K562 (cell line): ENCODE measurements around the gene SLC29A4. TPM values are rescaled to one million over a fixed set of nuclear protein-coding genes. Genes with fewer than 3 reads are reported as not detected.

Experiments used
- ATAC-seq: fragments of 200-7000 bp; cut with Tn5 transposase; 3 replicates; pipeline ENCODE4 v1.9.1; 2020; ENCODE audit warnings: moderate library complexity
- BruUV-seq: library from RNA; stranded (reverse); fragments of 400-500 nt; replicated peaks from 2 replicates; lab custom pipeline; 2021; lab: Mats Ljungman, UMichigan
- CTCF ChIA-PET: fragments of 300-600 bp; formaldehyde crosslinking; extraction: SDS; loops from one replicate; lab custom pipeline; 2021; ENCODE audit warnings: low intra/inter-chr PET ratio; lab: Yijun Ruan, JAX
- POLR2A ChIA-PET: fragments of 300-600, 350-650 bp; sonication (Branson Sonifier 250); formaldehyde crosslinking; extraction: SDS; loops from one replicate; lab custom pipeline; 2021; ENCODE audit warnings: antibody characterized with exemption, inconsistent platforms; lab: Yijun Ruan, JAX
- DNase-seq, 4 experiments: peaks; one replicate each; pipeline versions ENCODE4 v3.0.0 to v3.0.0-alpha.2; 2011 to 2018; ENCODE audit warnings: low spot score in 3 of 4, mixed read lengths in 3 of 4; ENCODE audit errors: extremely low read depth in 1 of 4
- FAIRE-seq: peaks from 2 replicates; lab custom pipeline; 2011; peaks lifted over from hg19 to GRCh38; lab: Jason Lieb, UNC
- H2AFZ ChIP-seq: 2 replicates; pipeline ENCODE4 v1.6.0; 2011; ENCODE audit warnings: low read depth, low read length, control low read depth, inconsistent platforms
- H3K27ac ChIP-seq: fragments of 200-600 bp; 3 replicates; pipeline ENCODE4 v1.8.0; 2011; ENCODE audit warnings: low read depth, mild to moderate bottlenecking, control low read depth, inconsistent platforms, low read length, moderate library complexity, mixed read lengths; ENCODE audit errors: extremely low read depth
- H3K27me3 ChIP-seq, 2 experiments: fragments of 300-600 bp in 1 of 2; 2 replicates in 1 of 2; 3 replicates in 1 of 2; pipeline versions ENCODE4 v1.6.0 to v1.8.0; 2011; ENCODE audit warnings: inconsistent platforms in 2 of 2, low read length in 2 of 2, mild to moderate bottlenecking in 1 of 2, mixed read lengths in 1 of 2, moderate library complexity in 1 of 2; ENCODE audit not compliant: control insufficient read depth in 2 of 2, insufficient read depth in 2 of 2
- H3K36me3 ChIP-seq: fragments of 300-600 bp; 3 replicates; pipeline ENCODE4 v1.8.0; 2011; ENCODE audit warnings: mild to moderate bottlenecking, low read length, inconsistent platforms; ENCODE audit not compliant: control insufficient read depth, insufficient read depth
- H3K4me1 ChIP-seq, 2 experiments: fragments of 200-600 bp in 1 of 2; replicated peaks in 1 of 2; 2 replicates in 1 of 2; 3 replicates in 1 of 2; pipeline versions ENCODE4 v1.5.1 to v1.8.0; 2011; ENCODE audit warnings: inconsistent platforms in 2 of 2, low read length in 2 of 2, mild to moderate bottlenecking in 1 of 2, mixed read lengths in 1 of 2, moderate library complexity in 1 of 2; ENCODE audit not compliant: control insufficient read depth in 2 of 2, insufficient read depth in 2 of 2
- H3K4me2 ChIP-seq: 2 replicates; pipeline ENCODE4 v1.6.1; 2011; ENCODE audit warnings: low read length, control low read depth, inconsistent platforms, mixed read lengths; ENCODE audit not compliant: insufficient read depth
- H3K4me3 ChIP-seq: fragments of 200-600 bp; sonication (generic), shearing (Covaris generic); 2 replicates; pipeline ENCODE4 v1.5.1; 2016; ENCODE audit warnings: control low read depth, inconsistent platforms
- H3K79me2 ChIP-seq: fragments of 200-600 bp; 3 replicates; pipeline ENCODE4 v1.8.0; 2011; ENCODE audit warnings: low read length, inconsistent platforms; ENCODE audit not compliant: control insufficient read depth, insufficient read depth
- H3K9ac ChIP-seq, 2 experiments: 2 replicates each; pipeline versions ENCODE4 v1.6.0 to v1.6.1; 2011; ENCODE audit warnings: low read depth in 2 of 2, low read length in 2 of 2, control low read depth in 1 of 2, inconsistent platforms in 1 of 2, mild to moderate bottlenecking in 1 of 2, mixed read lengths in 1 of 2; ENCODE audit not compliant: insufficient read depth in 1 of 2
- H3K9me1 ChIP-seq: one replicate; pipeline ENCODE4 v1.6.0; 2011; ENCODE audit warnings: inconsistent platforms, mild to moderate bottlenecking, low read length, moderate library complexity; ENCODE audit not compliant: control insufficient read depth, insufficient read depth
- H3K9me3 ChIP-seq: replicated peaks from 2 replicates; pipeline ENCODE4 v1.5.1; 2011; ENCODE audit warnings: low read depth, low read length, inconsistent platforms; ENCODE audit not compliant: control insufficient read depth, insufficient read depth
- H4K20me1 ChIP-seq: replicated peaks from 2 replicates; pipeline ENCODE4 v1.6.1; 2011; ENCODE audit warnings: low read length, inconsistent platforms, mixed read lengths; ENCODE audit not compliant: control insufficient read depth, insufficient read depth
- CREB3L1 ChIP-seq: fragments of 450-650 bp; IDR thresholded peaks from 2 replicates; pipeline ENCODE4 v1.6.1; 2014; ENCODE audit warnings: low read depth, mild to moderate bottlenecking, moderate library complexity, borderline replicate concordance
- CSDE1 ChIP-seq, 2 experiments: fragments of 450-650 bp; IDR thresholded peaks; 2 replicates each; pipeline ENCODE4 v1.6.1; 2016; ENCODE audit warnings: mild to moderate bottlenecking in 1 of 2
- ERF ChIP-seq: fragments of 450-650 bp; formaldehyde crosslinking; IDR thresholded peaks from 2 replicates; pipeline ENCODE4 v1.4.0; 2020; ENCODE audit warnings: mild to moderate bottlenecking, mixed read lengths
- ETS2 ChIP-seq: IDR thresholded peaks from 2 replicates; pipeline ENCODE4 v1.6.1; 2016; ENCODE audit warnings: borderline replicate concordance, missing genetic modification characterization, mild to moderate bottlenecking, moderate library complexity, missing compliant biosample characterization; ENCODE audit not compliant: poor library complexity, severe bottlenecking
- FOXJ2 ChIP-seq: fragments of 200-800 bp; sonication (Bioruptor generic); IDR thresholded peaks from 2 replicates; pipeline ENCODE4 v1.6.1; 2016; ENCODE audit warnings: missing genetic modification characterization, missing compliant biosample characterization
- FOXM1 ChIP-seq, 2 experiments: fragments of 450-650 bp in 1 of 2; sonication (generic) in 1 of 2; formaldehyde crosslinking in 1 of 2; IDR thresholded peaks; 2 replicates each; pipeline versions ENCODE4 v1.6.1 to v1.9.0; 2017 to 2022; ENCODE audit warnings: low read depth in 2 of 2, mild to moderate bottlenecking in 2 of 2, missing genetic modification reagents in 1 of 2, moderate library complexity in 1 of 2
- HEY1 ChIP-seq: fragments of 250-450 bp; sonication (Bioruptor Pico); IDR thresholded peaks from 2 replicates; pipeline ENCODE4 v1.5.0; 2020; ENCODE audit warnings: mild to moderate bottlenecking, moderate library complexity, borderline replicate concordance
- MTA1 ChIP-seq: fragments of 450-650 bp; IDR thresholded peaks from 2 replicates; pipeline ENCODE4 v1.6.1; 2017; ENCODE audit warnings: borderline replicate concordance
- PHF8 ChIP-seq: fragments of 200-600 bp; sonication (generic); IDR thresholded peaks from 2 replicates; pipeline ENCODE4 v1.6.1; 2012; ENCODE audit warnings: mixed run types, mild to moderate bottlenecking, inconsistent platforms, low read length, moderate library complexity, borderline replicate concordance
- TEAD1 ChIP-seq, 2 experiments: fragments of 450-650 bp in 1 of 2; sonication (generic) in 1 of 2; formaldehyde crosslinking; IDR thresholded peaks; 2 replicates each; pipeline versions ENCODE4 v1.4.0 to v1.8.0; 2020 to 2022; ENCODE audit warnings: mild to moderate bottlenecking in 2 of 2, missing genetic modification reagents in 1 of 2
- U2AF1 ChIP-seq: fragments of 200-400 bp; formaldehyde crosslinking; optimal IDR thresholded peaks from 2 replicates; pipeline ENCODE3; 2017; ENCODE audit warnings: mild to moderate bottlenecking, low read depth, low read length, moderate library complexity
- ZNF644 ChIP-seq: fragments of 200-800 bp; sonication (Bioruptor generic); IDR thresholded peaks from 2 replicates; pipeline ENCODE4 v1.6.1; 2016; ENCODE audit warnings: low read depth, missing genetic modification characterization, missing compliant biosample characterization
- WGBS: fragments of 100-300 bp; shearing (Covaris generic); methylation state at CpG from one replicate; pipeline ENCODE4 v1.1.6; 2016; ENCODE audit warnings: low coverage, mixed read lengths; ENCODE audit not compliant: insufficient coverage; ENCODE audit errors: missing lambda C conversion rate; 5-methylcytosine and 5-hydroxymethylcytosine counted together
- in situ Hi-C: fragments of 300-500 bp; cut with MboI; formaldehyde crosslinking; loops from 4 replicates; pipeline ENCODE4 v1.15.0; 2018; ENCODE audit warnings: inconsistent platforms, mixed read lengths
- intact Hi-C: fragments of 100-400 bp; cut with micrococcal nuclease; formaldehyde crosslinking; loops from 2 replicates; pipeline ENCODE4 v1.14.2; 2022
- polyA plus RNA-seq, 8 experiments: library from polyadenylated mRNA; depleted of rRNA in 4 of 8; stranded (reverse) in 5 of 8; unstranded in 3 of 8; fragments of >200 nt; fragmentation: Nextera tagmentation in 2 of 8; fragmentation: Illumina TruSeq in 1 of 8; extraction: Ambion mirVana in 2 of 8; extraction: Trizol in 1 of 8; gene quantifications; 2 replicates each; pipeline versions ENCODE4 v1.2.1 to v1.2.3, GENCODE V29; 2011 to 2014; ENCODE audit warnings: inconsistent platforms in 1 of 8, missing spikeins in 1 of 8
- total RNA-seq, 7 experiments: library from RNA; depleted of rRNA in 6 of 7; stranded (reverse); fragments of >200 nt in 6 of 7; fragmentation: Illumina TruSeq in 2 of 7; extraction: Trizol in 2 of 7; gene quantifications; 2 replicates each; pipeline versions ENCODE4 v1.2.1 to v1.2.3, GENCODE V29; 2011 to 2021; ENCODE audit warnings: low replicate concordance in 1 of 7
- TF ChIP-seq, protein P1 (sequence below): IDR thresholded peaks from 2 replicates; pipeline ENCODE4 v1.6.1; 2011; ENCODE audit warnings: borderline replicate concordance, low read depth, mild to moderate bottlenecking, moderate library complexity, low read length; ENCODE audit not compliant: insufficient read depth, poor library complexity, severe bottlenecking
- TF ChIP-seq, protein P2 (sequence below), 2 experiments: IDR thresholded peaks; 2 replicates each; pipeline ENCODE4 v1.6.1; 2011; ENCODE audit warnings: borderline replicate concordance in 1 of 2, control low read depth in 1 of 2, low read depth in 1 of 2, low read length in 1 of 2, mild to moderate bottlenecking in 1 of 2, mixed read lengths in 1 of 2, moderate library complexity in 1 of 2; ENCODE audit not compliant: insufficient read depth in 1 of 2, insufficient read length in 1 of 2, poor library complexity in 1 of 2, severe bottlenecking in 1 of 2; ENCODE audit errors: extremely low read depth in 1 of 2

SLC29A4 gene
- total and polyA plus RNA-seq, 9 of the 15 experiments (the other 6 are each of a cell fraction or from before 2014, with no cell fraction given), result 0.01 to 1.2 (median 0.37) TPM

DNA sequence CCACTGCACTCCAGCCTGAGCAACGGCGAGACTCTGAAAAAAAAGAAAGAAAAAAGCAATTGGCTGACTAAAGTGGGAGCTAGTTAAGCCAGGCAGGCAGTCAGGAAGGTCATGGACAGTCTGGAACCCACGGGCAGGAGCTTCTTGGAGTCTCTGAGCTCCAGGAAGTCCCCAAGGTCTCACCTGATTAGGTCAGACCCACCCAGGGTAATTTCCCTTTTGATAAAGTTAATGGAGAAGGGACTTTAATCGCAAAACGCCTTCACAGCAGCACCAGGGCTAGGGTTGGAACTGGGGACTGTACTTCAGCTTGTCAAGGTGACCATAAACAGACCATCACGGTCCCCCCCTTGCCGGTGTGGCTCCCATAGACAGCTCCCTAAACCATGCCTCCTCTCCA is 6.6 kb downstream of the SLC29A4 start:
- Histone ChIP-seq H3K9me3 (no peaks in the 10 kb centered on the region), H2AFZ (no peak overlapping the region), H3K9ac (no peak overlapping the region), H3K36me3 (no peaks in the 10 kb centered on the region), H3K4me2 (no peak overlapping the region), H3K27ac (no peak overlapping the region), H4K20me1 (no peaks in the 10 kb centered on the region), H3K9me1 (no peaks in the 10 kb centered on the region), H3K4me1 (peaks cover 0 to 25% of the 10 kb centered on the region in 2 experiments; a peak in 2 of 5 replicates), H3K79me2 (no peaks in the 10 kb centered on the region), H3K27me3 (no peaks in the 10 kb centered on the region), H3K4me3 (no peak overlapping the region)
- FAIRE-seq (no peak), ATAC-seq (no peak; the same call in 2 of the 3 replicates), DNase-seq (no peak)
- no TSS peak for BruUV-seq
- in situ Hi-C loops (no loop called here), intact Hi-C loops (no loop called here)
- ChIA-PET POLR2A (interaction anchor here (0.6 to 1.2 kb wide), 2 partner anchors 139 to 180 kb away, joined by 3 read pairs; no protein-coding TSS in a partner anchor), CTCF (no interaction called here)
- WGBS, result 12% methylated on average over 5 of the region's 7 CpGs
- TF ChIP-seq U2AF1 (no peak), ETS2 (tag) (no peak), FOXJ2 (tag) (no peak), HEY1 (no peak), FOXM1 (IDR thresholded peaks at IDR 0.05; ENCODE audit: low read depth) (peak; percentile 50; the same call in 1 of the 2 replicates), FOXM1 (CRISPR knock-in tag; IDR thresholded peaks at IDR 0.05; ENCODE audit: low read depth) (no peak), TEAD1 (CRISPR knock-in tag; IDR thresholded peaks at IDR 0.05) (no peak), CSDE1 (IDR thresholded peaks at IDR 0.05) (no peak), ERF (no peak), PHF8 (no peak), CREB3L1 (no peak), ZNF644 (tag) (no peak), MTA1 (no peak)
- TF ChIP-seq, protein P1, sequence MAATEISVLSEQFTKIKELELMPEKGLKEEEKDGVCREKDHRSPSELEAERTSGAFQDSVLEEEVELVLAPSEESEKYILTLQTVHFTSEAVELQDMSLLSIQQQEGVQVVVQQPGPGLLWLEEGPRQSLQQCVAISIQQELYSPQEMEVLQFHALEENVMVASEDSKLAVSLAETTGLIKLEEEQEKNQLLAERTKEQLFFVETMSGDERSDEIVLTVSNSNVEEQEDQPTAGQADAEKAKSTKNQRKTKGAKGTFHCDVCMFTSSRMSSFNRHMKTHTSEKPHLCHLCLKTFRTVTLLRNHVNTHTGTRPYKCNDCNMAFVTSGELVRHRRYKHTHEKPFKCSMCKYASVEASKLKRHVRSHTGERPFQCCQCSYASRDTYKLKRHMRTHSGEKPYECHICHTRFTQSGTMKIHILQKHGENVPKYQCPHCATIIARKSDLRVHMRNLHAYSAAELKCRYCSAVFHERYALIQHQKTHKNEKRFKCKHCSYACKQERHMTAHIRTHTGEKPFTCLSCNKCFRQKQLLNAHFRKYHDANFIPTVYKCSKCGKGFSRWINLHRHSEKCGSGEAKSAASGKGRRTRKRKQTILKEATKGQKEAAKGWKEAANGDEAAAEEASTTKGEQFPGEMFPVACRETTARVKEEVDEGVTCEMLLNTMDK, result no peak
- TF ChIP-seq, protein P2, sequence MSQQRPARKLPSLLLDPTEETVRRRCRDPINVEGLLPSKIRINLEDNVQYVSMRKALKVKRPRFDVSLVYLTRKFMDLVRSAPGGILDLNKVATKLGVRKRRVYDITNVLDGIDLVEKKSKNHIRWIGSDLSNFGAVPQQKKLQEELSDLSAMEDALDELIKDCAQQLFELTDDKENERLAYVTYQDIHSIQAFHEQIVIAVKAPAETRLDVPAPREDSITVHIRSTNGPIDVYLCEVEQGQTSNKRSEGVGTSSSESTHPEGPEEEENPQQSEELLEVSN (IDR thresholded peaks at IDR 0.05; ENCODE audit: borderline replicate concordance in 1 of 2, extremely low read depth in 1 of 2, insufficient read depth in 1 of 2, insufficient read length in 1 of 2, low read depth in 1 of 2, low read length in 1 of 2, poor library complexity in 1 of 2, severe bottlenecking in 1 of 2), result no peak
